H1 (cell line): ENCODE results near the gene MAN2A1. TPM values are rescaled to one million over a fixed set of nuclear protein-coding genes. Genes with fewer than 3 reads are reported as not detected.

ENCODE experiments used
- CTCF ChIA-PET: fragments of 300-600 bp; sonication (Branson Sonifier 250); formaldehyde crosslinking; loops from one replicate; lab custom pipeline; 2021; ENCODE audit not compliant: partially characterized antibody; lab: Charles Lee
- POLR2A ChIA-PET: fragments of 300-600 bp; sonication (Branson Sonifier 250); formaldehyde crosslinking; loops from one replicate; lab custom pipeline; 2021; ENCODE audit warnings: inconsistent platforms; ENCODE audit not compliant: partially characterized antibody; lab: Charles Lee
- DNase-seq, 2 experiments: peaks; one replicate each; pipeline versions ENCODE4 v3.0.0 to v3.0.0-alpha.2; 2010 to 2022; ENCODE audit warnings: low spot score in 2 of 2, low read depth in 1 of 2, mixed read lengths in 1 of 2
- FAIRE-seq: peaks from 2 replicates; lab custom pipeline; 2011; peaks lifted over from hg19 to GRCh38; lab: Jason Lieb, UNC
- H2AFZ ChIP-seq: 2 replicates; pipeline ENCODE4 v1.8.1; 2012; ENCODE audit warnings: low read length, inconsistent platforms
- H2AK5ac ChIP-seq: 2 replicates; pipeline ENCODE4 v1.6.1; 2013; ENCODE audit warnings: low read depth, low read length
- H2BK120ac ChIP-seq: replicated peaks from 2 replicates; pipeline ENCODE3; 2013; ENCODE audit warnings: low read depth, low read length, inconsistent platforms
- H2BK12ac ChIP-seq: 2 replicates; pipeline ENCODE4 v1.6.1; 2013; ENCODE audit warnings: low read depth, low read length
- H2BK15ac ChIP-seq: 2 replicates; pipeline ENCODE4 v1.6.1; 2013; ENCODE audit warnings: low read length
- H2BK20ac ChIP-seq: 2 replicates; pipeline ENCODE4 v1.6.1; 2013; ENCODE audit warnings: low read length
- H2BK5ac ChIP-seq: 2 replicates; pipeline ENCODE4 v1.6.1; 2013; ENCODE audit warnings: low read depth, low read length
- H3K14ac ChIP-seq: 2 replicates; pipeline ENCODE4 v1.6.1; 2013; ENCODE audit warnings: inconsistent platforms; ENCODE audit not compliant: insufficient read length
- H3K18ac ChIP-seq: 2 replicates; pipeline ENCODE4 v1.6.1; 2013; ENCODE audit warnings: low read length; ENCODE audit errors: extremely low read depth
- H3K23ac ChIP-seq: 2 replicates; pipeline ENCODE4 v1.6.1; 2013; ENCODE audit warnings: inconsistent platforms; ENCODE audit not compliant: insufficient read length
- H3K23me2 ChIP-seq: 2 replicates; pipeline ENCODE4 v1.6.1; 2013; ENCODE audit warnings: low read depth, low read length
- H3K27ac ChIP-seq: 2 replicates; pipeline ENCODE4 v1.6.1; 2011; ENCODE audit warnings: low read depth, low read length, inconsistent platforms
- H3K27me3 ChIP-seq, 4 experiments: replicated peaks in 1 of 4; 1 replicate in 1 of 4; 2 replicates in 3 of 4; pipeline versions ENCODE4 v1.6.1 to v1.8.1; 2011 to 2013; ENCODE audit warnings: low read length in 3 of 4, mild to moderate bottlenecking in 3 of 4, inconsistent platforms in 2 of 4, mixed read lengths in 2 of 4, moderate library complexity in 1 of 4; ENCODE audit not compliant: control insufficient read depth in 3 of 4, insufficient read depth in 3 of 4; ENCODE audit errors: extremely low read depth in 1 of 4
- H3K36me3 ChIP-seq, 4 experiments: 2 replicates each; pipeline versions ENCODE4 v1.6.1 to v1.8.1; 2011 to 2013; ENCODE audit warnings: mild to moderate bottlenecking in 4 of 4, low read length in 3 of 4, moderate library complexity in 2 of 4, control low read depth in 1 of 4, inconsistent platforms in 1 of 4; ENCODE audit not compliant: insufficient read depth in 4 of 4, control insufficient read depth in 2 of 4
- H3K4ac ChIP-seq: replicated peaks from 2 replicates; pipeline ENCODE3; 2013; ENCODE audit warnings: low read length, low read depth, mixed read lengths, inconsistent platforms; ENCODE audit not compliant: insufficient read length
- H3K4me1 ChIP-seq, 4 experiments: replicated peaks in 1 of 4; 1 replicate in 1 of 4; 2 replicates in 3 of 4; pipeline versions ENCODE4 v1.6.1 to v1.8.1; 2011 to 2013; ENCODE audit warnings: low read length in 3 of 4, inconsistent platforms in 2 of 4, mixed read lengths in 1 of 4; ENCODE audit not compliant: insufficient read depth in 4 of 4, control insufficient read depth in 3 of 4
- H3K4me2 ChIP-seq, 2 experiments: 2 replicates each; pipeline versions ENCODE4 v1.6.1 to v1.8.1; 2011 to 2013; ENCODE audit warnings: low read depth in 2 of 2, low read length in 2 of 2, control low read depth in 1 of 2, inconsistent platforms in 1 of 2, mild to moderate bottlenecking in 1 of 2; ENCODE audit not compliant: insufficient read depth in 1 of 2
- H3K4me3 ChIP-seq, 4 experiments: fragments of 200-600, 300-600 bp in 1 of 4; sonication (generic), shearing (Covaris generic), sonication (Bioruptor Twin) in 1 of 4; 2 replicates each; pipeline versions ENCODE4 v1.5.1 to v1.8.1; 2011 to 2016; ENCODE audit warnings: low read length in 4 of 4, low read depth in 3 of 4, control low read depth in 2 of 4, inconsistent platforms in 2 of 4, mild to moderate bottlenecking in 2 of 4, mixed read lengths in 1 of 4, moderate library complexity in 1 of 4; ENCODE audit not compliant: insufficient read depth in 2 of 4; ENCODE audit errors: extremely low read depth in 1 of 4
- H3K56ac ChIP-seq: replicated peaks from 2 replicates; pipeline ENCODE3; 2013; ENCODE audit warnings: low read depth, mild to moderate bottlenecking, mixed read lengths, low read length, inconsistent platforms; ENCODE audit not compliant: insufficient read length
- H3K79me1 ChIP-seq: 2 replicates; pipeline ENCODE4 v1.6.1; 2013; ENCODE audit warnings: low read depth, low read length, control low read depth
- H3K79me2 ChIP-seq, 2 experiments: 2 replicates each; pipeline versions ENCODE4 v1.6.1 to v1.8.1; 2012 to 2013; ENCODE audit warnings: low read length in 2 of 2, mild to moderate bottlenecking in 2 of 2, inconsistent platforms in 1 of 2; ENCODE audit not compliant: insufficient read depth in 2 of 2, control insufficient read depth in 1 of 2
- H3K9ac ChIP-seq, 4 experiments: replicated peaks in 1 of 4; 1 replicate in 1 of 4; 2 replicates in 3 of 4; pipeline versions ENCODE4 v1.6.1 to v1.8.1; 2011 to 2013; ENCODE audit warnings: low read depth in 3 of 4, low read length in 3 of 4, control low read depth in 2 of 4, mild to moderate bottlenecking in 2 of 4, moderate library complexity in 2 of 4, inconsistent platforms in 1 of 4; ENCODE audit errors: extremely low read depth in 1 of 4
- H3K9me3 ChIP-seq, 2 experiments: 2 replicates each; pipeline versions ENCODE4 v1.6.1 to v1.8.1; 2012 to 2013; ENCODE audit warnings: mild to moderate bottlenecking in 2 of 2, moderate library complexity in 2 of 2, control low read depth in 1 of 2, inconsistent platforms in 1 of 2, low read depth in 1 of 2, low read length in 1 of 2, mixed read lengths in 1 of 2; ENCODE audit not compliant: insufficient read depth in 2 of 2
- H4K20me1 ChIP-seq, 2 experiments: replicated peaks in 1 of 2; 2 replicates each; pipeline versions ENCODE3 to v1.8.1; 2011 to 2013; ENCODE audit warnings: inconsistent platforms in 2 of 2, low read length in 2 of 2, mild to moderate bottlenecking in 1 of 2; ENCODE audit not compliant: insufficient read depth in 2 of 2, control insufficient read depth in 1 of 2
- H4K5ac ChIP-seq: 2 replicates; pipeline ENCODE4 v1.6.1; 2013; ENCODE audit warnings: low read length, low read depth, mixed read lengths, inconsistent platforms; ENCODE audit not compliant: insufficient read length
- H4K8ac ChIP-seq: 2 replicates; pipeline ENCODE4 v1.8.0; 2013; ENCODE audit warnings: mild to moderate bottlenecking, moderate library complexity, low read length, inconsistent platforms; ENCODE audit not compliant: insufficient read depth; ENCODE audit errors: extremely low read depth
- H4K91ac ChIP-seq: replicated peaks from 2 replicates; pipeline ENCODE3; 2013; ENCODE audit warnings: low read length, mixed read lengths, inconsistent platforms; ENCODE audit not compliant: insufficient read length
- NRF1 ChIP-seq: IDR thresholded peaks from 2 replicates; pipeline ENCODE4 v1.6.1; 2011; ENCODE audit warnings: mild to moderate bottlenecking, low read depth, low read length, improper control_type of control experiment
- RNF2 ChIP-seq: fragments of 200-900, 300-1000 bp; sonication (generic); IDR thresholded peaks from 2 replicates; pipeline ENCODE4 v1.7.1; 2016; ENCODE audit warnings: borderline replicate concordance, low read depth, mild to moderate bottlenecking, antibody characterized with exemption, low read length; ENCODE audit not compliant: poor library complexity, severe bottlenecking; ENCODE audit errors: missing control alignments
- SP2 ChIP-seq: IDR thresholded peaks from 2 replicates; pipeline ENCODE4 v1.6.1; 2012; ENCODE audit warnings: mild to moderate bottlenecking, low read length, inconsistent platforms
- TAF1 ChIP-seq: IDR thresholded peaks from 2 replicates; pipeline ENCODE4 v1.6.1; 2011; ENCODE audit warnings: mild to moderate bottlenecking, low read depth, low read length
- TAF7 ChIP-seq: optimal IDR thresholded peaks from 2 replicates; pipeline ENCODE3; 2011; ENCODE audit warnings: low read depth, mild to moderate bottlenecking, inconsistent platforms, low read length, moderate library complexity, borderline replicate concordance
- WGBS, 2 experiments: shearing (Covaris generic) in 1 of 2; methylation state at CpG; one replicate each; pipeline versions ENCODE4 v1.1.6 to v1.1.7; 2013 to 2015; ENCODE audit warnings: low lambda C conversion rate in 2 of 2, mixed read lengths in 2 of 2, inconsistent platforms in 1 of 2, low coverage in 1 of 2, missing lambda C conversion rate in 1 of 2; ENCODE audit not compliant: insufficient replicate concordance in 2 of 2, insufficient coverage in 1 of 2, insufficient read length in 1 of 2; ENCODE audit errors: extremely low coverage in 1 of 2, missing lambda C conversion rate in 1 of 2; 5-methylcytosine and 5-hydroxymethylcytosine counted together
- polyA plus RNA-seq, 7 experiments: library from polyadenylated mRNA; depleted of rRNA in 3 of 7; stranded (reverse) in 5 of 7; unstranded in 2 of 7; fragments of >200 nt in 5 of 7; fragments of 200-250 nt in 2 of 7; gene quantifications; 1 replicate in 5 of 7; 2 replicates in 1 of 7; 4 replicates in 1 of 7; pipeline versions ENCODE4 v1.2.1 to v1.2.3, GENCODE V29; 2011 to 2013; ENCODE audit warnings: missing spikeins in 2 of 7, mixed read lengths in 2 of 7
- total RNA-seq: library from RNA; stranded (reverse); fragmentation: NEBNext Ultra II Directional; extraction: Animal tissue kit (Norgen Biotek cat#: 25700); gene quantifications from 2 replicates; pipeline ENCODE4 v1.2.1, GENCODE V29; 2021

Gene MAN2A1
- total and polyA plus RNA-seq, 2 of the 8 experiments (the other 6 are each of a cell fraction or from before 2014, with no cell fraction given), result 29.1 to 102 TPM

DNA sequence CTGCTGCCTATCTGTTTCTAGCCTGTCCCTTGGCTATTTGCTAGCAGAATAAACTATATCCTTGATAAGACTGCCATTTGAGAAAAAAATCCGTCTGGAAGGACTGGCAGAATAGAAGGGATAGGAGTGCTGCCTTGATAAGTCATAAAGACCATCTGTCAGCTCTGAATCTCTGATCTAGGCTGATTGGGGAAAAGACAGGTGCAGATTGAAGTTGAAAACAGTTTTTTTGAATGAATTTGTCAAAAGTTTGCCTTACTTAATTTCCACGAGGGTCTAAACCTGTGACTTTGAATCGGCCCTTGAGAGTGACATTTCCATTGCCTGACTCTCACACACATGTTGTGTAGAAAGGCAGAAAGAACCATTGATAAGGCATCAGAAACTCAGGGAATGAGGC is 218.6 kb downstream of the MAN2A1 start:
- Histone ChIP-seq H3K79me2 (no peaks in the 10 kb centered on the region), H2BK12ac (no peak overlapping the region), H3K4me3 (no peak overlapping the region), H4K8ac (no peak overlapping the region), H2AFZ (no peak overlapping the region), H3K23me2 (no peaks in the 10 kb centered on the region), H3K4me2 (no peak overlapping the region), H3K4ac (no peak overlapping the region), H3K36me3 (no peaks in the 10 kb centered on the region), H3K18ac (no peak overlapping the region), H3K79me1 (no peaks in the 10 kb centered on the region), H4K91ac (no peak overlapping the region), H3K56ac (no peak overlapping the region), H3K23ac (no peak overlapping the region), H2AK5ac (no peak overlapping the region), H2BK15ac (no peak overlapping the region), H3K9me3 (no peaks in the 10 kb centered on the region), H2BK20ac (no peak overlapping the region), H3K4me1 (peaks cover 0 to 3% (median 0%) of the 10 kb centered on the region in 4 experiments; a peak in 2 of 7 replicates), H2BK120ac (no peak overlapping the region), H4K5ac (no peak overlapping the region), H4K20me1 (no peaks in the 10 kb centered on the region), H3K14ac (no peak overlapping the region), H3K9ac (no peak overlapping the region), H3K27ac (no peak overlapping the region), H3K27me3 (no peaks in the 10 kb centered on the region), H2BK5ac (no peak overlapping the region)
- POLR2A ChIA-PET, result no interaction called here
- DNase-seq (no peak), FAIRE-seq (no peak)
- WGBS, 2 experiments, result 86% methylated on average over 3 of the region's 3 CpGs; no CpG with 5 or more reads in 1 of the 2 experiments
- CTCF ChIA-PET, result no interaction called here
- TF ChIP-seq RNF2, result no peak
- no peak for TF ChIP-seq TAF1
- TF ChIP-seq TAF7, result no peak
- TF ChIP-seq NRF1, result no peak
- no peak for TF ChIP-seq SP2
